Measurements from ENCODE around the gene PPP2R2B.
A peak's percentile ranks its signal among the peaks of the same experiment; 100 is the strongest.

The PPP2R2B gene

DNA sequence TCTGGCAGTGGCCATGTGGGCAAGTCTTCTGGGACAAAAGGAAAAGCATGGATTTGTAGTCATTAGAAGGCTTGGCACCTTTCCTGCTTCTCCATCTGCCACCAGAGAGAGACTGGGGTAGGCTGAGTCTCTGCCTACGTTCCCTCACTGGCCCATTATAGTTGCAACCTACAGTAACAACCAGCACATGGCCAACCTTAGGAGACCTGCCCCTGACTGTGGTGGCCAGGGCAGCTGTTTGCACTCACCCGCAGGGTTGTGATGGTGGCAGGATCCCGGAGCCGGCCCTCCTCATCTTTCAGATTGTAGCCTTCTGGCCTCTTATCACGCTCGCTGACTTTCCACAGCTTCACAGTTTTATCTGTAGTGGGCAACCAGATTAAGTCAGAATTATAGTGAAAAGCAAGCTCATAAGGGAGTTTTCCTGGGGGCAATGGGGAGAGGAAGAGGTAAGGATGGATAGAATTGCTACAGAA, 187.6 kb downstream of the PPP2R2B start:
- no peak for DNase-seq

DNA sequence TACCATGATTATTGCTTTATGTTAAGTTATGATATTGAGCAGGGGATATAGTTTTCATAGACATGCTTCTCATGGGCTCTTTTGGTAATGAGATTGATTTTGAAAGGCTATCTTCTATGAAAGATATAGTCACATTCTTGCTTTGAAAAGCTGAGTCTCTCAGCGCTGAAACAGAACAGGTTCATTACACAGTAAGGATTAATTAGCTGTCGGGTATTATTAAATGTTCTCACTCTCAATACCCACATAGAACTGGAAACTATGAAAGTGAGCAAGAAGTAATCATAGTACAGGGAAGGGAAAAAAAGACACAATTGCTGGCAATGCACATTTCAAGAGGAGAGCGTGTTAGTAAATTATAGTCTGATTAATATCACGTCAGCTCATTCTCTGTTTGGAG, 190.9 kb downstream of the PPP2R2B start:
- no peak for DNase-seq

DNA sequence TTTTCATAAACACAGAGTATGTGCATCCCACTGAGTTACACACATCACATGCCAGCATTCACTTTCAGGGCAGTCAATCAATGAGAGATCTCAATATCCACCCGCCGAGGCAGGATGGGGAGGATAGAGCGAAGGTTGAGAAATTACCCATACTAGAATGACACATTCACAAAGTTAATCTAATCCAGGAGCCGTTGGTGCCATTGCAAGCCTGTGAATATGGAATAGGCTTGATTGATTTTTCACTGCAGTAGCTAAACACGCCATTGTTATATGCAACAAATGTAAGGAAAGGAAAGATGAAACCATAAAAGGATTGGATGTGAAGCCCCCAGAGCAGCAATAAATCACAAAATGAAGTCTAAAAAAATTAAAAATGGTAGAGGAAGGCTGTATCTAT, 194.7 kb downstream of the PPP2R2B start:
- no peak for DNase-seq

DNA sequence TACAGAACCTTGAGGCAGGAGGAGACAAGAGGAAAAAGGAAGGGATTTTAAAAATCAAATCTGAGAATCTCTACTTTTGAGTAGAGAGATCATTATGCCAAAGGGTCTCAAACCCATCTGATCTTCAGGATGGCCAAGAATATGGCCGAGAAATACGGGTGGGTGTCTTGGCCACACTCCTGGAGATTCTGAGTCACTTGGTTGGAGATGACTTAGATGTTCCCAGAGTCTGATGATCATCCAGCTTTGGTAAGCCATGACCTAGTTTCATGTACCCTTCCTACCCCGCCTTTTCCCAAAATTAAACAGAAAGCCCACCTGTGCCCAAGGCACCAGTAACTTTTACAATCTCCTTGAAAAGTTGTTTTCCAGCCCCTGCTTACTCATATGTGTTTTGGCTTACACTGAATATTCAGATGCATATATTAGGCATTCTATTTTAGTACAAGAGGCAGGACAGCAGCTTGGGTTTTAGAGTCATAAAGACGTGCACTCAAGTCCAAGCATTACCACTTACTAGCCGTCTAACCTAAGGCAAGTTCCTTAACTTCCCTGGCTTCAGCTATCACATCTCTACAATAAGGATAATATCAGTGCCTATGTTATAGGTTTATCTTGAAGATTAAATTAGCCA, 195.5 kb downstream of the PPP2R2B start:
- DNase-seq: no peak

DNA sequence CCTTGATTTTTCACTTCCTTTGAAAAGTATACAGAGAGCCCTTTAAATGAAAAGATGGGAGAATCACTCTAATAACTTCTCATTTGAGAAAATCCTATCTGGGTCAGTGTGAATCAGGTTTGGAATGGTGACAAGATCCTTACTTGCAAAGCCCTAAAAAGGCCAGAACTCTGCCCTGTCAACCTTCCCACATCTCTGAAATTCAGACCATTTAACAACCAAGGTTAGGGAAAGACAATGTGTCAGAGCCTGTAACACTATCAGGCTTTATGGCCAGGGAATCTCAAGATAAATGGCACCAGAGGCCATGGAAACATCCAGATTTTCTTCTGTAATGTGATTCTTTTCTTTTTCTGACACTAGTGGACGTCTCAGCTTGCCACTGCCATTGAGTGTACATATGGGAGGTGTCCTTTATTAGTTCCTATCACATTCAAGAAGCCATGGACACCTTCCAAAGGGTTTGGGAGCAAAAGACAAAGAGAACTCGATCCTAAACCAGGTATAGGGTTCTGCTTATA, 196.9 kb downstream of the PPP2R2B start:
- DNase-seq: no peak

DNA sequence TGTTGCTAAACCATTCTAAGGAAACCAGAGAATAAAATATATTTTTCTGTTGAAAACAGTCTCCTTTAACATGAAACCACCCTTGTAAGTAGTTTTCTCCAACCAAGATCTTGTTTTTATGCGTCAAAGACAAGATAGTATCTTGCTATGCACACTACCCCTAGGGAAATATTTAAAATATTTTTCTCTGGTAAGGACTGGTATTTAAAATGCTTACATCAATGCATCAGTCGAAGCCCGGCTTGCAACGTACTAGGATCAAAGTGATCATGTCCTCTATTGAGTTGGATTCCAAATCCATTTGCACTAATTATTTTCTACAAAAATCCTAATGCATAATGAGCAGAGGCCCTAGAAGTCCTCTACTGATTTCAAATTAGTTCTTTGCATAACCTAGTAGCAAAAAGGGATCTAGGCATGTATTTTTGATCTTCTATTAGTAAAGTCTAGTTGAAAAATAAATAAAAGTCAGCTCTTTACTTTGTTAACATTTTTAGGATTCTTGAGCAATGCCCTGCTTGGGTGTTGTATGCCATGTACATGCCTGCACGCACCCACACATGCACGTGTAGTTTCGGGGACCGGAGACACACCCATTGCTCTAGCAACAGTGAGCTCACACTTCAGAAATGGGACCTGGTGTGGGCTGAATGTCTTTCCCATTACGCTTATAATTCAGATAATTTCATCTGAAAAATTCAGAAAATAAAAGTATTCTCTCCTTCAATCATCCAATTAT, 197.5 kb downstream of the PPP2R2B start:
- no peak for DNase-seq

DNA sequence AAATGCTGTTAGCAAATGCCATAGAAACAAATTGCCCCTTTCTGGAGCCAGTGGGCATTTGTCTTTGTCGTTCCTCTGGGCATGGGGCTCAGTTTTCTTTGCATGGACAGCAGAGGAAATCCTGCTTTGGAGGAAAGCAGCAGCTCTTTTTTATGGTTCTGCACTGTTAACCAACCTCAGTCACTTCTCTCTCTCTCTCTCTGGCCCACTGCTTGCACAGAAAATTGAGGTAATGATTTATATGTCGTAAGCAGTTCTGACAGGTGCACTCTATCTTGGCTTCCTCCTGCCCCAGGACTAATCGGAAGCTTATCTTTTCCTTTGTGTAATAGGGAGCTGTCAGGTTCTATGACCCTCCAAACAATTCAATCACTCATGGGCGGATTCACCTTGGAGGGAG, 202.9 kb downstream of the PPP2R2B start:
- DNase-seq: peak; percentile 3

DNA sequence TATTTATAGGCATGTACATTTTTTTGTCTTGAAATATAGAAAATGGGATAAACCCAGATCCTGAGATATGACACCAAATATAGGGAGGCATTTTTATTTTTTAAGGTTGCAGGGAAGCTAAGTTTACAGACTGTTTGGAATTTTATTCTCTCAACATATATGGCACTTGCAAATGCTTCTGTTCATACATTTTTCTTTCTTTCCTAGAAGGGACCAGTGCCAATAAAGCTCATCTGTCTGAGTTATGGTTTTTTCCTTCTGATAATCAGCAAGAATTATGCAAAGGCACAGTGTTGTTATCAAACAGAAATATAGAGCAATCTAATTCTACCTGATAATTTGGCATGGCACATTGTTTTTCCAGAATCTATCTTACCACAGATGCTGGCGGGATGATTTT, 205.7 kb downstream of the PPP2R2B start:
- DNase-seq: no peak

DNA sequence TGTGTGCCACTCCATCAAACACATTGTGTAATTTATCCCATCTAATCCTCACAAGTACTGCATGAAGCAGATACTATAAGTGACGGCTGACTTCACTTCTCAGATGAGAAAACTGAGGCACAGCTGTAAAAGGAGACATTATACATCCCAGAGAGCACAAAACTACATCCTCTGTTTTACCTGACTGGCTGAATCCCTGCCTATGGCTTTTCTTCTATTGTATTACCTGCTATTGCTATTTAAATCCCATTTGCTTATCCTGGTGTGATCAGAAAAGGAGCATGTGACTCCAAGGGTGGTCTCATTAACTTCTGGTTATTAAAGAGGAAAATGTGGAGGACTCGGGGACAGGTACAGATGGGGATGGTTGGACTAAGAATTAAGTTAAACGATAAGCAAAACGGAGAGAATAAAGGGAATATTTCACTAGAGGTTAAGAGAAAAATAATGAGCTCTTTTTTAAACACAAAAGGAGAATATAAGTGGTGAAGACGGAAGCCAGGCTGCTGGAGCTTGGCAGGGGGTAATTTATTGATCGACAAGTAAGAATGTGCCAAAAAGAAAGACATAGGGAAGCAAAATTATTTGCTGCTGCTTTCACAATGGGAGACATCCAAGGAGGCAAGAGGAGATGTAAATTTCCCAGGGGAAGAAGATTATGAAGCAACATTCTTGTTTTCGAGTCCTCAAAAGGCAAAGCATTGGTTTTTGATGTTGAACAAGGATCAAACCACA, 206.8 kb downstream of the PPP2R2B start:
- DNase-seq: no peak

DNA sequence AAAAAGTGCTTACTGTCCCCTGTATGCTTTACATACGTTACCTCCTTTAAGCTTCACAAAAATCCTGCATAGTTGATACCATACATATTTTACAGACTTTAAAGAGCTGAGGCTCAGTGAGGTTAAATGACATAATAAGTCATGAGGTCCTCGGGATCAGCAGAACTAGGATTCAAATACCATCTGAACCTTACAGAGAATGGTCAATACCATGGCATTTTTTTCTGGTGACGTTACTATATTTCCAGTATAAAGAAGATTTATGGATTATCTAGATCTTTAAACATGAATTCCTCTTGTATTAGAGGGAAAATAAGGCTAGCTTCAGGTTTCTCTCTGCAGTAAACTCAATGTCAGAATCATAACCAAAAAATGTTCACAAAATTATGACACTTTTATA, 208.9 kb downstream of the PPP2R2B start:
- DNase-seq: no peak

DNA sequence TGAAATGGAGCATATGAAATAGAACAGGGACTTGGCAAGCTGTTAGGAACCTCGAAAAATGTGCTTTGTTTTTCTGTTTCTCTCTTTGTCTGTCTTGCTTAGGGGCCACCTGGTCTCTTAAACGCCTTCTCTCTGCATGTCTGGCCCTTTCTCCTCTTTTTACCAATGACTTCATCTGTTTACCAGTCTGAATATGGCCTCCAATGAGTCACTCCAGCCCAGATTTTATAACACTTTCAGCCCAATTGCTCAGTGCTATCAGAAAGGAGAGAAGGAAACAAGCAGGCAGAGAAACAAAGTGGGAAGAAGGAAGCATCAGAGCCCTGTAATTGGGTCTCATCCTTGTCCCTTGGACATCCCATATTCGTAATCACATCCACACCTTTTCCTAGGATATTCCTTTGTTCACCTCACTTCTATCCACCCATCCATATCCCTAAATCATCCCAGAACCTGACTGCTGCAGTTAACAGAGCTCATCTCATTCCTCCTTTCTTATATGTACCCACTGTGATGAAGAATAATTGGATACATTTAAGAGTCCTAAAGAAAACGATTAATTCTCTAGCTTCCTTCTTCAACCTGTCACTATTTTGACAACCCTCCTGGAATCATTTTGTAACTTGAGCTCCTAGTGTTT, 210.8 kb downstream of the PPP2R2B start:
- DNase-seq: peak; percentile 4

DNA sequence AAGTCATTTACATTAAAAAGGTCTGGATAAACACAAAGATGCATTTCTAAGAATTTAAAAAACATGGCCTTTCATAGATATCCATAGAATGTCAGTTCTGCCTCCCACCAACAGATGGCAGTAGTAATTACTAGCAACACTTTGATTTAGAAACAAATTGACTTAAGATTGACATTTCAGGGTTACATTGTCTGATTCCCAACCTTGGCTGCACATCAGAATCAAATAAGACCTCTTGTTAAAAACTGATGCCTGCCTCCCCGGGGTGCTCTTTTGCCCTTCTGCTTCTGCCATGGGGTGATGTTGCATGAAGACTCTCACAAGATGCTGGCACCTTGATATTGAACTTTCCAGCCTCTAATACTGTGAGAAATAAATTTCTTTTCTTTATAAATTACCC, 216.3 kb downstream of the PPP2R2B start:
- DNase-seq: no peak

DNA sequence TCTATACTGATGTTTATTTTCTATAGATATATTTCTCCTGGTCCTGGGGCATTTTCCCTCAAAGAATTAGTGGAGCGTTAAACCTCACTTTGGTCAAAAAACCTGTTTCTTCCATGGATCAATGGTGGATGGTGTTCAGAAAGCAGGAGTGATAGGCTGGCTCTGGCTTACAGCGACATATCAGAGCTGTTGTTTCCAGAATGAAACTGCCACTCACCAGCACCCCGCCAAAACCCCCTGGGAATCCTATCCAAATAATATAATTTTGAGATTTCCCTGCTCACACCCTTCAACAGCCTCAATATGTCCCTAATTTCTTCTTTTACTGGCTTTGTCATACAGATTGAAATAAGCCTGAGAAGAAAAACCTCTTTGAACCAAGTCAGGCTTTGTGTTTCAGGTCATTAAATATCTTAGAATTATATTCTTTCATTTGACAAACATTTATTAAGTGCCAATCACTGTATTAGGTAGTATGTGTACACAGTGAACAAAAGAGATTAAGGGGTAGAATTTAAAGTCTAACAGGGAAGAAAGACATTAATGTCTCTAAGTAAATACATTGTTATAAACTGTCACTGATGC, 218.1 kb downstream of the PPP2R2B start:
- DNase-seq: no peak

DNA sequence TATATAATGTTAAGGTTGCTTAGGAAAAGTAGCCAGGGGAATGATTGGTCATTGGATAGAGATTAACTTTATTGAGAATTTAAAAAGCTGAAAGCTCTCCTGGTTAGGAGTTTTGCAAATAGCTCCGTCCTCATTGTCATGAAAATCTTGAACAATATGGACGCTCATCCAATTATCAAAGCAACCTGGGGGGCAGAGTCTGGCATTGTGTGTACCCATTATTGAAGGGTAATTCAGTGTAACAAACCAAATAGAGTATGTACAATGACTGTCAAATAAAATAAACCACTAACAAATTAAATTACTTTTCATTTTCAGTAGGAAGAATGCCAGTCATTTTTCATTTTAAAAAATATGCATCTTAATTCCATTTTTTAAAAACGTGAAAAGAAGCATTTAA, 218.6 kb downstream of the PPP2R2B start:
- no peak for DNase-seq

DNA sequence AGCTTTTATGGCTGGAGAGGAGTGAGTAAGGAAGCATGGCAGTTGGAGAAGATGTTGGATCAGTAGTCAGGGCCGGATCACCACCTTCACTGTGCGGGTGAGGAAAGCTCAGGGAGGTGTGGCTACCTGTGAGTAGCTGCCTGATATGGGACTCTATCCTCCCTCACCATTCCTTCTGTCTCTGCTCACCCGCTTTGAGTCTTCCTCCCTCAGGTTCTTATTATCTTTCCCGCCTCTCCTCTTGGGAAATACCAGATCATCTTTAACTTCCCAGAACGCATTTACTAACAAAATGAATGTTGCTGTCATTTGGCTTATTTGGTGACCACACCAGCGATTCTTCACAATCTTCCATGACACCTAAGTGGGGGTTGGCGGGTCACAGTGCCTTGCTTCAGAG, 221.9 kb downstream of the PPP2R2B start:
- no peak for DNase-seq

DNA sequence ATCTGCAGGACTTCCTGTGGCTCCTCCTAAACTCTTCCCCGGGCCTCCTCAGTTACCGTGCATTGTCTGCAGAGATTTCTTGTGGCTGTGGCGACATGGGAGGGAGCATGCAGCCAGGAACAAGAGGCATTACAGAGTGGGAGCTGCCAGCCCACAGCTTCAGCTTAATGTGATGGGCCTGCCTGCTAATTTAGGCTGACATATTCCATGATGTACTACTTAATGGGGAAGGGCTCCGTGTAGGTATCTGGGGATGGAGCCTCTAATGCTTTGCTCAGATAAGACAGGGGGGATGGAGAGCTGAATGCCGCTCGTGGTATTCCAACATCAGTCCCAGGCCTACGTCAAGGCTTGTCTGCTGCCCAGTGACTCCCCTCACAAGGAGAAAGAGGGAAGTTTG, 225.0 kb downstream of the PPP2R2B start:
- DNase-seq: no peak

DNA sequence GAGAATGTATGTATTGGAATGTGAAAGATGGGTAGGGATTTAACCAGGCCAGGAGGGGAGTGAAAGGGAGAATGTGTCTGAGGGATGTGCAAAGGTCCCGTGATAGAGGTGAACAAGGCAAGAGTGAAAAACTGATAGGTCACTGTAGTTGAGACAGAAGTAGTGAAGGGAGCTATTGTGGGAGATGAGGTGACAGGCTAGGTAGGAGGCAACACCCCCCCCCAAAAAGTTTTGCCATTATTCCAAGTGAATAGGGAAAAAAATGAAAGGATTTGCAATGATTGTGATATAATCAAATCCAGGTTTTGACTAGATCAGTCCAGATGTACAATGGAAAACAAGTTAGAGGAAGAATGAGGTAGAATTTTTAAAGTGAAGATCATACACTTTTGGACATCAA, 226.0 kb downstream of the PPP2R2B start:
- no peak for DNase-seq

DNA sequence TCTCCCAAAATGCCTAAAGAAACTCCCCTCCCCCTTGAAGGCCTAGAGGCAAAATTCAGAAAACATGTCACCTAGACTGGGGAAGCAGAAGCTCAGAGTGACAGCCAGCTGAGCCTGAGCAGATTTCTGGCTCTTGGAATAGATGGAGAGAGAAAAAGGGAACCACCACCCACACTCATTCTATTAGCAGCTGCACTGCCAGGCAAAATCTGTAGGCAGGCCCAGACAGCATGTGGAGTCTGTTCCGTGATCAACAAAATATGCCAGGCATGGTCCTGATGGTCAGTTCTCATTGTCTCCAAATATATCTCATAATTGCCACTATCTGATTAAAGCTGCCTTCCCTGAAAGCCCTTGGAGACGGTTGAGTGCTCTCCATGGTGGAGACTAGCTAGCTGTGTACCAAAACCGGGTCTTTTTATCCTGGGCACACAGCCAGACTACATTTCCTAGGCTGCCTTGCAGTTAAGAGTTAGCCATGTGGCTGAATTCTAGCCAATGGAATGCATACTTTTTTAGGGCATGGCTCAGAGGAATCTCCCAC, 230.8 kb downstream of the PPP2R2B start:
- peak; percentile 92 for DNase-seq

DNA sequence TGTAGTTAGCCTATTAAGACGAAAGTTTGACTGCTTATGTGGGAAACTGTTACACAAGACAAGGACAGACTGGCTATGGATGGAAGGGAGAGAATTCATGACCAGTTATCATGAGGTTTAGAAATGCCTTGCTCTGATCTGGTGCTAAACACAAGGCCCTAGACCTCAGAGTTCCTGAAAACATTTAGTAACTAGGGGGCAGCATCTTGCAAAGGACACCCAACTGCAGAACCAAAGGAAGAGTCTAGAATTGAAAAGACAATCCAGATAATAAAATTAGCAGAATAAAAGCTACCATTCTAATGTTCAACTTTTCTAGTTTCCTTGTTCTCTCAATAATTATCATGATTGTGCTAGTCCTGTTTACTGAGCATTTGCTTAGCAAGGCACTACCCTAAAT, 232.1 kb downstream of the PPP2R2B start:
- no peak for DNase-seq

DNA sequence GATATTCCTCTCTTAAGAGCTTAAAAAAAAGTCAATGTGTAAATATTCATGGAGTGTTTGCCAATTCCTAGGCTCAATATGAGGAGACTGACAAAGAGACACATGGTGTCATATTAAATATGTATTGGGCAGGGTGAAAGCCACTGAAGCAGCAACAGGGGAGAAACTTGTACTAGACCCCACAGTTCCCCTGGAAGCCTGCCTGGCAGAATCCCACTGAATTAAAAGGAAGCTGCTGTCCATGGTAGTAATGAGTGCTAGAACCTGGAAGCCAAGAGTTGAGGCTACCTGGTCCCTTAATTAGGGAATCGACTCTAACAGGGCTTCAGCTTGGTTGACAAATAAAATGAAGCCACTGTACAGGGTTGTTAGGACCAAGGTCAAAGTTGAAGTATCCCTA, 233.2 kb downstream of the PPP2R2B start:
- peak; percentile 19 for DNase-seq

DNA sequence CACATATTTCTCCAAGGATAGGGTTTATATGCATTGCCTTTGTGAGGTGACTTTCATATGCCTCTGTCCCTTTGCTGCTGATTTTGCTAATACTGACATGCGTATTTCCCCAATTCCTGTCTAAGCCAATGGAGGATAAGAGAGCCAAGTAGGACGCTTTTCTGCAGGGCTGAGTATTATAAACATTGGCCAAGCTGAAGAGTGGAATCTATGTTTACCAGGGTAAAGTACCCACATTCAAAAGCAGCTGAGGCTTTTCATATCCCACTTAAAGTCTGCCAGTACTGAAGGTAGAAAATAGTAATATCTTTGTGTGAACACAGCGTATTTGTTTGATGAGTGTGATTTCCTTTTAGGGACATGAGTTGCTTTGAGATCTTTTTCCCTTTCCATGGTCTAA, 233.7 kb downstream of the PPP2R2B start:
- DNase-seq: peak; percentile 19

DNA sequence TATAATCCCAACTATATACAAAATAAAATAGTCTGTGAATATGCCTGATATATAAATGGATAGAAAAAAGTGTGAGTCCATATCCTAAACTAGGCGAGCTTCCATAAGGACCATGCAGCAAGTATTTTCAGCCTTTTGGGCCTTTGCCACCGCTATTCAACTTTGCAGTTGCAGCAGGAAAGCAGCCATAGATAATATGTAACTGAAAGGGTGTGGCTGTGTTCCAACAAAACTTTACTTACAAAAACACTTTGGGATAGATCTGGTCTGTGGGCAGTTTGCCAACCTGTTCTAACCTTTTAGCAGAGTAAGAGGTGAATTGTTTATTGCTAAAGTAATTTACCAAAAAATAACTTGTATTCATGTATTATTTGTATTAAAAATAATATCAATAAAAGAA, 234.8 kb downstream of the PPP2R2B start:
- DNase-seq: peak; percentile 30

DNA sequence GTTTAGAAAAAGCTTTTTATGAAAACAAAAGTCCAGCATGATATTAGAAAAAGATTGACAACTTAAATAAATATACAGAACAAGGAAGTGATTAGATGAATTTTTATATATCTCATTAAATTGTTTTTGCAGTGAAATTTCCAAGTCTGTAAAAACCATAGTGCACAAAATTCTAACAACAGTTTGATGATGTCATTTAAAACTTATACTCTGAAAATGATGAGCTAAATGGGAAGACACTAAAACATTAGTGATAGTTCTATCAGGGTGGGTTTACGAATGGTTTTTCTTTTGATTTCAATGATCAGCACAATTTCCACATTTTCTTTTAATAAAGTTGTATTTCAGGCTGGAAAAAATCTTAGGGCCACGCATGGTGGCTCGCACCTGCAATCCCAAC, 236.1 kb downstream of the PPP2R2B start:
- no peak for DNase-seq
